ENCODE results near the gene STARD3.

DNA sequence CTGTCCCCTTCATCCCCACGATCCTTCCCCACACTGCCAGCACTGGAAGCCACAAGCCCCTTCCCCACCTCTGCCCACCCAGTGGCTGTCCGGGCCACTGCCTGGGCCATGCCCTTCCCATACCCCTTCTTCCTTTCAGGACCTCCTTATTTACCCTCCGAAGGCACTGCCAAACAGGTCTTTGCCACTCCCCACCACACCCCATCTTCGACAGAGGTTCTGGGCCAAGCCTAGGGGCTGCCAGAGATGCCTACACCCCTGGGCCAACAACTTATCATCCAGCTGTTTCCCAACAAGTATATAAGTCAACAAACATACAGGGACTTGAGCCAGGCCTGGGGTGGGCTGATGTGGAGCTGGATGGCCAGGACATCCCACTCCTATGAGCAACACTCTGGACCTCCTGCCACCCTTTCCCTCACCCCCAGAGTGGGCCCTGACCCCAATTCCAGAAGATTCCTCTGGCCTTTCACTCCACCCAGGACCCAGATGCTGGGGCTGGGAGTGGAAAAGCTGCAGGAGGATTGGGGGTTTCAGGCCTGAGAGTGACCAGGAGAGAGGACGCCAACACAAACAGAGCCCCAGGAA is 11.7 kb upstream of the STARD3 start:
- no peak for TF ChIP-seq POLR2AphosphoS5 (IDR thresholded peaks at IDR 0.05)
- no peak for TF ChIP-seq POLR2A (IDR thresholded peaks at IDR 0.05)
- TF ChIP-seq, protein P1, sequence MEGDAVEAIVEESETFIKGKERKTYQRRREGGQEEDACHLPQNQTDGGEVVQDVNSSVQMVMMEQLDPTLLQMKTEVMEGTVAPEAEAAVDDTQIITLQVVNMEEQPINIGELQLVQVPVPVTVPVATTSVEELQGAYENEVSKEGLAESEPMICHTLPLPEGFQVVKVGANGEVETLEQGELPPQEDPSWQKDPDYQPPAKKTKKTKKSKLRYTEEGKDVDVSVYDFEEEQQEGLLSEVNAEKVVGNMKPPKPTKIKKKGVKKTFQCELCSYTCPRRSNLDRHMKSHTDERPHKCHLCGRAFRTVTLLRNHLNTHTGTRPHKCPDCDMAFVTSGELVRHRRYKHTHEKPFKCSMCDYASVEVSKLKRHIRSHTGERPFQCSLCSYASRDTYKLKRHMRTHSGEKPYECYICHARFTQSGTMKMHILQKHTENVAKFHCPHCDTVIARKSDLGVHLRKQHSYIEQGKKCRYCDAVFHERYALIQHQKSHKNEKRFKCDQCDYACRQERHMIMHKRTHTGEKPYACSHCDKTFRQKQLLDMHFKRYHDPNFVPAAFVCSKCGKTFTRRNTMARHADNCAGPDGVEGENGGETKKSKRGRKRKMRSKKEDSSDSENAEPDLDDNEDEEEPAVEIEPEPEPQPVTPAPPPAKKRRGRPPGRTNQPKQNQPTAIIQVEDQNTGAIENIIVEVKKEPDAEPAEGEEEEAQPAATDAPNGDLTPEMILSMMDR (IDR thresholded peaks at IDR 0.05): no peak
- no peak for TF ChIP-seq EP300 (IDR thresholded peaks at IDR 0.05)
